NCI-H2227 treated with DMSO at 0.1 percent for 48 hours (cell line): ENCODE results near the gene ZNF605.
"Not testable (repeated sequence)": the region's sequence is repeated elsewhere in the genome, so short reads cannot be mapped to it uniquely, and the experiment has no call there.

Source experiments
- DNase-seq: peaks from one replicate; lab custom pipeline; 2025; lab: John Stamatoyannopoulos, UW

The ZNF605 gene

GRCh38 chr12:132949936-132950837 is 5.9 kb downstream of the ZNF605 start:
- DNase-seq = no peak

- DNase-seq = no peak
Observed at GRCh38 chr12:132948146-132949066, 7.7 kb downstream of the ZNF605 start.

- DNase-seq = no peak
Observed at GRCh38 chr12:132946246-132946820, 9.8 kb downstream of the ZNF605 start.

- DNase-seq = no peak
Observed at GRCh38 chr12:132945806-132946205, 10.3 kb downstream of the ZNF605 start.

- no peak for DNase-seq
Observed at GRCh38 chr12:132942611-132943010, 13.5 kb downstream of the ZNF605 start.

GRCh38 chr12:132941336-132941954 is 14.7 kb downstream of the ZNF605 start:
- DNase-seq = no peak

GRCh38 chr12:132940071-132940719 is 15.9 kb downstream of the ZNF605 start:
- no peak for DNase-seq

- not testable (repeated sequence) for DNase-seq
Observed at GRCh38 chr12:132938807-132939206, 17.3 kb downstream of the ZNF605 start.

- DNase-seq = no peak
Observed at GRCh38 chr12:132937476-132937875, 18.6 kb downstream of the ZNF605 start.

- not testable (repeated sequence) for DNase-seq
Observed at GRCh38 chr12:132936921-132937320, 19.2 kb downstream of the ZNF605 start.

- DNase-seq = no peak
Observed at GRCh38 chr12:132936163-132936562, 19.9 kb downstream of the ZNF605 start.

- no peak for DNase-seq
Observed at GRCh38 chr12:132926415-132926833, 29.7 kb downstream of the ZNF605 start.

GRCh38 chr12:132925597-132926414 is 30.3 kb downstream of the ZNF605 start:
- no peak for DNase-seq

- DNase-seq = no peak
Observed at GRCh38 chr12:132924356-132924755, 31.8 kb downstream of the ZNF605 start.

GRCh38 chr12:132923356-132923909 is 32.7 kb downstream of the ZNF605 start:
- no peak for DNase-seq

- DNase-seq = no peak
Observed at GRCh38 chr12:132922676-132923075, 33.4 kb downstream of the ZNF605 start.

- DNase-seq = no peak
Observed at GRCh38 chr12:132921685-132922084, 34.4 kb downstream of the ZNF605 start.

- no peak for DNase-seq
Observed at GRCh38 chr12:132918680-132919079, 37.4 kb downstream of the ZNF605 start.

- DNase-seq = no peak
Observed at GRCh38 chr12:132909030-132909368, 47.1 kb downstream of the ZNF605 start.
